HG03139 (cell line): ENCODE results near the gene TMEM37.

ENCODE experiments used
- ATAC-seq: cut with Tn5 transposase; IDR thresholded peaks from one replicate; pipeline ENCODE4 v1.9.1; 2021; ENCODE audit not compliant: unreplicated experiment

Gene TMEM37

GRCh38 chr2:119432851-119433522, 1.3 kb downstream of the TMEM37 start:
- ATAC-seq = no peak

DNA sequence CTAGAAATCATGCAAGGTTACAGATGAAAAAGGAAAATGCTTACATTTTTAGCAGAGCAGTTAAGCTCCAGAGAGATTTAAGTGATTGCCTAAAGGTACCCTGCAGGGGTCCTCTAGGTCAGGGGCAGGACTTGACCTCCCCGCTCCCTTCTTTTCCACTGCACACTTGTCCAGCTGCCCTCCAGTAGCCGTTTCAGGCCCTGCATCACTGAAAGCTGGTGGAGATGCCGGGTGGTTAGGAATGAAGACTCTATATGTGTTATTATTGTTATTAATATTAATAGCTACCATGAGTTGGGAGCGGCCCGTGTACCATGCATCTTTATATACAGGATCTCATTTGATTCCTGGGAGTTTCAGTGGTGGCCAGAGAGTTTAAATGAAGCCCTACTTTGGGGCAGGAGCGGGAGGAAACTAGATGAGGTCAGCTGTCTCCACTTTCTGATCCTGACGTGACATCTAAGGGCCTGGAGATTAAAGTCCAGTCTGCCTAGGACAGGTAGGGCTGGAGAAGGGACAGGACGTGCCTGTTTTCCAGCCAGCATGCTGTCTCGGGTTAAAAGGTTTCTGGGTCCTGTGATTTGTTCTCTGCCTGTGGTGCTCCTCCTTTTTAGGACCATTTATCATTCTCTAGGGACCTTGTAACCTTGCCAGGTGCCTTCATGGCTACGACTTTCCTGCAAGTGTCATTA, 2.1 kb downstream of the TMEM37 start:
- no peak for ATAC-seq

- no peak for ATAC-seq
These were observed 3.0 kb downstream of the TMEM37 start for GRCh38 chr2:119434664-119435063.

DNA sequence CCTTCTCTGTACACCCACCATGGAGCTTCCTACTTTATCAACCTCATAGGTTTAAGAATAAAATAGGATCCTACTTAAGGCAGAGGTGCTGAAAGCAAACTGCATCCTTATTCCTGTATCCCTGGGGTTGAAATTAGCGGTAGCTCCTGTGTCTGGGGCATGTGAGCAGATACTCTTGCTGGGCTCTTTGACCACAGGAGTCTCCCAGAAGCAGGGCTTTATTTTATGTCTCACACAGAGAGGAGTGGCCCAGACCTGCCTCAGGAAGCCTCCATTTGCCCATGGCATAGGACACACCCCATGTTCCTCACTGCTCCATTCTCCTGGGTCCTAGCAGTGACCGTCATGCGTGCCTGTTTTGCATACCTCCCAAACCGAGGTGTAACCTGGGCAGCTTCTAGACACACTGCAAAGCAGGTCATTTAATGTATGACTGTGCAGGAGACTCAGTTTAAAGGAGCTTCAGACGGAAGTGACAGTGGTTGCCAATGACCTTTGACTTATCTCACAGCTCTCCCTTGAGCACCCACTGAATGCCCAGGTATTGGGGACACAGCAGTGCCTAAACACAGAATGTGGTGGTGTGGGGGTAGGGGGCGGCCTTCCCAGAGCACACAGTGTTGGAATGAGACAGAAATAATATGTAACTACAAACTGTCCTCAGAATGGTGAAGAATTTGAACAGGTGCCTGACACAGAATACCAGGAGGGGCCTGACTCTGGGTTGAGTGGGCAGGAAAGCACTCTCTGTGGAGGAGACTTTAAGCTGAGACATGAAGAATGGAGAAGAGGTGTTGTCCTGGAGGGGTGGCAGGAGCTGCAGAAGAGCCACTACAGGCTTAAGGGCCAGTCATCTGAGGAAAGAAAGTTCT, 3.7 kb downstream of the TMEM37 start:
- no peak for ATAC-seq

- no peak for ATAC-seq
These were observed 4.3 kb downstream of the TMEM37 start for GRCh38 chr2:119435953-119436297.

- ATAC-seq = no peak
These were observed 5.5 kb downstream of the TMEM37 start for GRCh38 chr2:119436993-119437772.

DNA sequence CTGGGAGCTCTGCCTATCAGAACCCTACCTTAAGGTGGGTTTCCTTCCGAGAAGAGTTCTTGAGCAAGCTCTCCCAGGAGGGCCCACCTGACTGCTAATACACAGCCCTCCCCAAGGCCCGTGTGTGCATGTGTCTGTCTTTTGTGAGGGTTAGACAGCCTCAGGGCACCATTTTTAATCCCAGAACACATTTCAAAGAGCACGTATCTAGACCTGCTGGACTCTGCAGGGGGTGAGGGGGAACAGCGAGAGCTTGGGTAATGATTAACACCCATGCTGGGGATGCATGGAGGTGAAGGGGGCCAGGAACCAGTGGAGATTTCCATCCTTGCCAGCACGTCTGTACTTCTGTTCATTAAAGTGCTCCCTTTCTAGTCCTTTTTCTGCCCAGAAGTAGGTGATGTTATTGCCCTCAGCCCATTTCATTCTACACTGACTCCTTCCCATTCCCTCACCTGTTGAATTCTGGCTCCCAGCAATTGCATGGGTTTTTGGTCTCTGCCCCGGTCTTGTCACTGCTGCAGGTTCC, 6.5 kb downstream of the TMEM37 start:
- ATAC-seq = no peak

DNA sequence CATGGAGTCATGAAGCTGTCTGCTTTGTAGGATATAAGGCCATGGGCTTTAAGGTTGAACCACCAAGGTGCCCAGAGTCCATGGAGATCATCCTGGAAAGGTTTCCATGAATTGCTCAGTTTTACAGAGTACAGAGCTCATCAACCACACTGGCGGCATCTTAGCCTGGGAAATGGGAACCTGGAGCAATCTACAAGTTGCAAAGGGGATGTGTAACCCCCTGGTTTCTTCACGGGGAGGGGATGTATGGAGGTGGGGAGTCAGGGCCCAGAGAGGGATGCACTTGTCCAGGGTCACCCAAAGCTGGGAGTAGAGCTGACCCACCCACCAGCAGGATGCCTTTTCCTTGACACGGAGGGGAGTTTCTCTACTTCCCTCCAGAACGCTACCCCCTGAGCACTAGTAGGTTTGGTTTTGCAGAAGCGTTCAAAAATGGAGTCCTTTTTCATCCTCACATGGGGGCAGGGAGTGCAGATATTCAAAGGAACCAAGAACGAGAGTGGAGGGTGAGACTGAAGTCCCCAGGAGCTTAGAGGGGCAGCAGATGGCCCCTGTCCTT, 7.2 kb downstream of the TMEM37 start:
- ATAC-seq = no peak

DNA sequence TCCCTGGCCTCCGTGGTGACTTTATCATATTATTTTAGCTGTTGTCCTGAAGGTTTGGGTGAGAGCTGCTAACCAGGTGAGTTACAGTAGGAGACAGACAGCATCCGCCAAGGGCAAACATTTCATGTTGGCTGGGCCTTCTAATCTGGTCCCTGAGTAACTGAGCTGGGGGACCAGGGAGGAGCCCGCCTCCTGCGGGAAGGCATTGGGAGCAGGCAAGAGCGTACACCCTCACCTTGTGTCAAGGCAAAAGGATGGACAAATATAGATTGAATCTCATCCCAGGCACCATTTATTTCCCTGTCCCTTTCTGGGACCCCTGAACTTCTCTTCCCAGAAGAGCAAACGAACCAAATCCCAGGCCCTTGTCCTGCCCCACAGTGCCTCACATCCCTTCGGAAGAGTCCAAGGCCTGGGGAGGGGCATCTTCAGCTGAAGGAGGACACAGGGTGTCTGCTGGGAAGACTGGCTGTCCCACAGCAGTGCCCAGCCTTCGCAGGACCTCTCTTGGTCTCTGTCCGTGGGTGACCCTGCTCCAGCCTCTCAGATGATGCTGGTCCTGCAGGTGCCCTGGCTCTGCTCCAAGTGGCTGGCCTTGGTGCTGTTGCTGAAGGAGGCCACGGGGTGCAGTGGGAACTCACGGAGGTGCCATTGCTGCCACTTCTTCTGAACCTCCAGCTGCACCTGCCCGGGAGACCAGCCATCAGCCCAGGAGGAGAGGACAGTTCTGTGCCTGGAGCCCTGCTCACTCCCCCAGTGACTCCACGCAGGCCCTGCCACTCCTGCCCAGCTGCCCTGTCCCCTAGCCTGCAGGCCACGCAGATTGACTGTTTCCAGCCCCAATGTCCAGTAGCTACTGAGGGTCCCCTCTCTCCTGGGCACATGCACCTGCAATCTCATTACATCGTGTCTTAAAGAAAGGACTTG, 8.2 kb downstream of the TMEM37 start:
- no peak for ATAC-seq

GRCh38 chr2:119440501-119440870, 8.8 kb downstream of the TMEM37 start:
- no peak for ATAC-seq

GRCh38 chr2:119440873-119441272, 9.2 kb downstream of the TMEM37 start:
- no peak for ATAC-seq

- no peak for ATAC-seq
These were observed 9.9 kb downstream of the TMEM37 start for GRCh38 chr2:119441376-119442225.

GRCh38 chr2:119442226-119442619, 10.6 kb downstream of the TMEM37 start:
- no peak for ATAC-seq

- no peak for ATAC-seq
These were observed 11.2 kb downstream of the TMEM37 start for GRCh38 chr2:119442850-119443249.

- ATAC-seq = no peak
These were observed 14.4 kb downstream of the TMEM37 start for GRCh38 chr2:119446037-119446436.

GRCh38 chr2:119448427-119449141, 16.9 kb downstream of the TMEM37 start:
- ATAC-seq = no peak

DNA sequence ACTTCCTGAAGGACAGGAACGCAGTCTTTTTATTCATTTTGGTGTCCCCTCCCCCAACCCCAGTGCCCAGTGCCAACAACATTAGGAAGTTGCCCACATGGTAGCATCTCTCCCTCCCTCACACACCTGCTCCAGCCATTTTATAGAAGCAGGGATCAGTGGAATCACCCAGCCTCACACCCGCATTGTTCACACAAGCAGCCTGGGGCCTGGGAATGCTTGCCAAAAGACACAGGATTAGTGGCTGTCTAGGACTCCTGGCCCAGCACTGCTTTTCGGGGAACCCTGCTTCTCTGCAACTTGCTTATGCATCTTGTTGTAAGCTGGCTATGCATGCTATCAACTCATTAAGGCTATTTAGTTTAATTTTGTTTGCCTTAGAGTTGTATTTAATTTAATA, 17.9 kb downstream of the TMEM37 start:
- ATAC-seq = no peak
